Measurements from ENCODE around the gene ANKRD29.

The ANKRD29 gene

GRCh38 chr18:23702606-23703005, 39.9 kb upstream of the ANKRD29 start:
- H3K79me2 ChIP-seq (ENCODE audit: insufficient read depth, low read length) = no peaks in the 10 kb centered on the region
- H3K9ac ChIP-seq (ENCODE audit: low read depth, low read length, poor library complexity, severe bottlenecking) = no peak overlapping the region
- no peaks in the 10 kb centered on the region for H3K9me3 ChIP-seq (ENCODE audit: insufficient read depth, low read depth, low read length)
- H3K4me1 ChIP-seq (ENCODE audit: insufficient read depth, low read length, poor library complexity, severe bottlenecking) = peaks cover 11% of the 10 kb centered on the region
- no peaks in the 10 kb centered on the region for H3F3A ChIP-seq (ENCODE audit: low read depth)
- H3K4me3 ChIP-seq (ENCODE audit: low read length, poor library complexity, severe bottlenecking) = no peak overlapping the region
- no peaks in the 10 kb centered on the region for H4K20me1 ChIP-seq (ENCODE audit: insufficient read depth, low read length, poor library complexity, severe bottlenecking)
- no peaks in the 10 kb centered on the region for H3K27me3 ChIP-seq (ENCODE audit: insufficient read depth, low read length, poor library complexity, severe bottlenecking)
- TF ChIP-seq, protein P1, sequence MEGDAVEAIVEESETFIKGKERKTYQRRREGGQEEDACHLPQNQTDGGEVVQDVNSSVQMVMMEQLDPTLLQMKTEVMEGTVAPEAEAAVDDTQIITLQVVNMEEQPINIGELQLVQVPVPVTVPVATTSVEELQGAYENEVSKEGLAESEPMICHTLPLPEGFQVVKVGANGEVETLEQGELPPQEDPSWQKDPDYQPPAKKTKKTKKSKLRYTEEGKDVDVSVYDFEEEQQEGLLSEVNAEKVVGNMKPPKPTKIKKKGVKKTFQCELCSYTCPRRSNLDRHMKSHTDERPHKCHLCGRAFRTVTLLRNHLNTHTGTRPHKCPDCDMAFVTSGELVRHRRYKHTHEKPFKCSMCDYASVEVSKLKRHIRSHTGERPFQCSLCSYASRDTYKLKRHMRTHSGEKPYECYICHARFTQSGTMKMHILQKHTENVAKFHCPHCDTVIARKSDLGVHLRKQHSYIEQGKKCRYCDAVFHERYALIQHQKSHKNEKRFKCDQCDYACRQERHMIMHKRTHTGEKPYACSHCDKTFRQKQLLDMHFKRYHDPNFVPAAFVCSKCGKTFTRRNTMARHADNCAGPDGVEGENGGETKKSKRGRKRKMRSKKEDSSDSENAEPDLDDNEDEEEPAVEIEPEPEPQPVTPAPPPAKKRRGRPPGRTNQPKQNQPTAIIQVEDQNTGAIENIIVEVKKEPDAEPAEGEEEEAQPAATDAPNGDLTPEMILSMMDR (conservative IDR thresholded peaks at IDR 0.05; ENCODE audit: low read length) = no peak
- no peak for TF ChIP-seq EZH2phosphoT487 (IDR thresholded peaks at IDR 0.05; ENCODE audit: borderline replicate concordance)
- H3K4me2 ChIP-seq (ENCODE audit: low read depth, low read length, poor library complexity, severe bottlenecking) = no peak overlapping the region
- H3K9me2 ChIP-seq (replicated peaks; ENCODE audit: low read depth, low read length) = no peaks in the 10 kb centered on the region
- peak overlapping the region; percentile 16; the same call in 1 of the 2 replicates for H2AFZ ChIP-seq (ENCODE audit: low read length)
- H3K36me3 ChIP-seq (ENCODE audit: insufficient read depth, low read length) = no peaks in the 10 kb centered on the region

GRCh38 chr18:23701544-23702064, 38.9 kb upstream of the ANKRD29 start:
- no peaks in the 10 kb centered on the region for H3K9me2 ChIP-seq (replicated peaks; ENCODE audit: low read depth, low read length)
- no peaks in the 10 kb centered on the region for H3F3A ChIP-seq (ENCODE audit: low read depth)
- no peak overlapping the region for H3K9ac ChIP-seq (ENCODE audit: low read depth, low read length, poor library complexity, severe bottlenecking)
- TF ChIP-seq, protein P1 (conservative IDR thresholded peaks at IDR 0.05; ENCODE audit: low read length) = no peak
- no peak for TF ChIP-seq EZH2phosphoT487 (IDR thresholded peaks at IDR 0.05; ENCODE audit: borderline replicate concordance)
- H4K20me1 ChIP-seq (ENCODE audit: insufficient read depth, low read length, poor library complexity, severe bottlenecking) = no peaks in the 10 kb centered on the region
- no peak overlapping the region for H2AFZ ChIP-seq (ENCODE audit: low read length)
- no peaks in the 10 kb centered on the region for H3K9me3 ChIP-seq (ENCODE audit: insufficient read depth, low read depth, low read length)
- no peaks in the 10 kb centered on the region for H3K36me3 ChIP-seq (ENCODE audit: insufficient read depth, low read length)
- no peak overlapping the region for H3K4me3 ChIP-seq (ENCODE audit: low read length, poor library complexity, severe bottlenecking)
- no peak overlapping the region for H3K4me2 ChIP-seq (ENCODE audit: low read depth, low read length, poor library complexity, severe bottlenecking)
- no peaks in the 10 kb centered on the region for H3K27me3 ChIP-seq (ENCODE audit: insufficient read depth, low read length, poor library complexity, severe bottlenecking)
- no peaks in the 10 kb centered on the region for H3K79me2 ChIP-seq (ENCODE audit: insufficient read depth, low read length)
- H3K4me1 ChIP-seq (ENCODE audit: insufficient read depth, low read length, poor library complexity, severe bottlenecking) = peaks cover 11% of the 10 kb centered on the region

DNA sequence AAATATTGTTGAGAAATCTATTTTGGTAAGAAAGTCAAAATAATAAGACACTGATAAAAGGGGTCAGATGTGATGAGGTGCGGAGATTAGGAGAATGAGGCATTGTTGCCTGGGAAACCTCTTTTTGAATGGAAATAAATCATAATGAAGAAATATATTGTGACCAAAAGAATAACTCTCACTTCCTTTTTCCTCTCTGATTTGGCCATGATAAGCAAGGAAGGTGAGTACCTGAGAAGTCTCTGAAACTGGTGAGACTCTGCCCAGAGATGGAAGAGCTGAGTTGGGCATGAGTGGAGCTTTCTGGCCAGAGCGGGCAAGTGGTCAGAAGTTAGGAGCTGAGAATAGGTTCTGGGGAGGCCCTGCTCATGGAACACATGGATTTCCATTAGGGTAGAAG, 38.3 kb upstream of the ANKRD29 start:
- no peaks in the 10 kb centered on the region for H3K36me3 ChIP-seq (ENCODE audit: insufficient read depth, low read length)

More for the DNA sequence above, 38.3 kb upstream of the ANKRD29 start:
- Histone ChIP-seq H3K4me3 (ENCODE audit: low read length, poor library complexity, severe bottlenecking) (no peak overlapping the region), H3K79me2 (ENCODE audit: insufficient read depth, low read length) (no peaks in the 10 kb centered on the region), H3K9me2 (replicated peaks; ENCODE audit: low read depth, low read length) (no peaks in the 10 kb centered on the region), H3K9me3 (ENCODE audit: insufficient read depth, low read depth, low read length) (no peaks in the 10 kb centered on the region), H3K4me1 (ENCODE audit: insufficient read depth, low read length, poor library complexity, severe bottlenecking) (peaks cover 11% of the 10 kb centered on the region), H2AFZ (ENCODE audit: low read length) (no peak overlapping the region), H3K9ac (ENCODE audit: low read depth, low read length, poor library complexity, severe bottlenecking) (no peak overlapping the region), H3F3A (ENCODE audit: low read depth) (no peaks in the 10 kb centered on the region), H3K27me3 (ENCODE audit: insufficient read depth, low read length, poor library complexity, severe bottlenecking) (no peaks in the 10 kb centered on the region), H3K4me2 (ENCODE audit: low read depth, low read length, poor library complexity, severe bottlenecking) (no peak overlapping the region), H4K20me1 (ENCODE audit: insufficient read depth, low read length, poor library complexity, severe bottlenecking) (no peaks in the 10 kb centered on the region)
- TF ChIP-seq, protein P1 (conservative IDR thresholded peaks at IDR 0.05; ENCODE audit: low read length) = no peak
- no peak for TF ChIP-seq EZH2phosphoT487 (IDR thresholded peaks at IDR 0.05; ENCODE audit: borderline replicate concordance)

Measured in Loucy (cell line).